ENCODE results near the gene HBD.

DNA sequence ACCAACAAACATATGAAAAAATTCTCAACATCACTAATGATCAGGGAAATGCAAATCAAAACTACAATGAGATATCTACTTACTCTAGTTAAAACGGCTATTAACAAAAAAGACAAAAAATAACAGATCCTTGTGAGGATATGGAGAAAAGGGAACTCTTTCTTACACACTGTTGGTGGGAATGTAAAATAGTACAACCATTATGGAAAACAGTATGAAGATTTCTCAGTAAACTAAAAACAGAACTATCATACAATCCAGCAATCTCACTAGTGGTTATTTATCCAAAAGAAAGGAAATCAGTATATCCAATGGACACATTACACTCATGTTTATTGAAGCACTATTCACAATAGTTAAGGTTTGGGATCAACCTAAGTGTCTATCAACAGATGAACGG, 31.5 kb upstream of the HBD start:
- TF ChIP-seq, protein P1, sequence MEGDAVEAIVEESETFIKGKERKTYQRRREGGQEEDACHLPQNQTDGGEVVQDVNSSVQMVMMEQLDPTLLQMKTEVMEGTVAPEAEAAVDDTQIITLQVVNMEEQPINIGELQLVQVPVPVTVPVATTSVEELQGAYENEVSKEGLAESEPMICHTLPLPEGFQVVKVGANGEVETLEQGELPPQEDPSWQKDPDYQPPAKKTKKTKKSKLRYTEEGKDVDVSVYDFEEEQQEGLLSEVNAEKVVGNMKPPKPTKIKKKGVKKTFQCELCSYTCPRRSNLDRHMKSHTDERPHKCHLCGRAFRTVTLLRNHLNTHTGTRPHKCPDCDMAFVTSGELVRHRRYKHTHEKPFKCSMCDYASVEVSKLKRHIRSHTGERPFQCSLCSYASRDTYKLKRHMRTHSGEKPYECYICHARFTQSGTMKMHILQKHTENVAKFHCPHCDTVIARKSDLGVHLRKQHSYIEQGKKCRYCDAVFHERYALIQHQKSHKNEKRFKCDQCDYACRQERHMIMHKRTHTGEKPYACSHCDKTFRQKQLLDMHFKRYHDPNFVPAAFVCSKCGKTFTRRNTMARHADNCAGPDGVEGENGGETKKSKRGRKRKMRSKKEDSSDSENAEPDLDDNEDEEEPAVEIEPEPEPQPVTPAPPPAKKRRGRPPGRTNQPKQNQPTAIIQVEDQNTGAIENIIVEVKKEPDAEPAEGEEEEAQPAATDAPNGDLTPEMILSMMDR (IDR thresholded peaks at IDR 0.05) = no peak
- TF ChIP-seq POLR2AphosphoS5 (IDR thresholded peaks at IDR 0.05) (no peak), POLR2A (IDR thresholded peaks at IDR 0.05) (no peak)
